Stomach smooth muscle (tissue), 2 donors: ENCODE measurements around the gene GLIS2.

Experiments
- H3K27ac ChIP-seq: one replicate; pipeline ENCODE4 v1.7.0; 2013; ENCODE audit warnings: mild to moderate bottlenecking, low read length, inconsistent platforms
- H3K27me3 ChIP-seq, 2 donors: one replicate each; pipeline ENCODE4 v1.7.0; 2013; ENCODE audit warnings: low read length in 2 of 2; ENCODE audit not compliant: insufficient read depth in 2 of 2, control insufficient read depth in 1 of 2
- H3K36me3 ChIP-seq, 2 donors: one replicate each; pipeline ENCODE4 v1.7.0; 2013; ENCODE audit warnings: low read length in 2 of 2; ENCODE audit not compliant: control insufficient read depth in 2 of 2, insufficient read depth in 2 of 2
- H3K4me1 ChIP-seq: one replicate; pipeline ENCODE4 v1.7.0; 2013; ENCODE audit warnings: low read length; ENCODE audit not compliant: control insufficient read depth, insufficient read depth
- H3K4me3 ChIP-seq, 2 donors: one replicate each; pipeline ENCODE4 v1.7.0; 2013; ENCODE audit warnings: low read length in 2 of 2
- H3K9ac ChIP-seq, 2 donors: one replicate each; pipeline ENCODE4 v1.7.0; 2013; ENCODE audit warnings: low read length in 2 of 2, mild to moderate bottlenecking in 1 of 2
- H3K9me3 ChIP-seq, 2 donors: one replicate each; pipeline ENCODE4 v1.7.0; 2013; ENCODE audit warnings: low read length in 2 of 2; ENCODE audit not compliant: control insufficient read depth in 2 of 2
- donor health status: healthy.
- donor health status: Pancreatic carcinoma.

GLIS2 gene

GRCh38 chr16:4378999-4379690, 63.3 kb downstream of the GLIS2 start:
- Histone ChIP-seq H3K4me3 (no peak overlapping the region), H3K36me3 (peaks cover 0 to 12% of the 10 kb centered on the region in 2 donors), H3K4me1 (peaks cover 57% of the 10 kb centered on the region), H3K9ac (no peak overlapping the region), H3K27ac (no peak overlapping the region), H3K9me3 (no peaks in the 10 kb centered on the region), H3K27me3 (no peaks in the 10 kb centered on the region)

GRCh38 chr16:4380119-4381063, 64.5 kb downstream of the GLIS2 start:
- no peak overlapping the region for H3K27ac ChIP-seq
- no peaks in the 10 kb centered on the region for H3K9me3 ChIP-seq
- H3K4me3 ChIP-seq = no peak overlapping the region
- peaks cover 0 to 12% of the 10 kb centered on the region in 2 donors for H3K36me3 ChIP-seq
- H3K9ac ChIP-seq = no peak overlapping the region
- peaks cover 44% of the 10 kb centered on the region for H3K4me1 ChIP-seq
- no peaks in the 10 kb centered on the region for H3K27me3 ChIP-seq

- H3K4me1 ChIP-seq = peaks cover 35% of the 10 kb centered on the region
- no peak overlapping the region for H3K4me3 ChIP-seq
- no peaks in the 10 kb centered on the region for H3K9me3 ChIP-seq
- H3K27ac ChIP-seq = no peak overlapping the region
- H3K36me3 ChIP-seq = peaks cover 0 to 12% of the 10 kb centered on the region in 2 donors
- no peak overlapping the region for H3K9ac ChIP-seq
- H3K27me3 ChIP-seq = no peaks in the 10 kb centered on the region
Observed at GRCh38 chr16:4381072-4381934, 65.4 kb downstream of the GLIS2 start.

- Histone ChIP-seq H3K36me3 (peaks cover 0 to 15% of the 10 kb centered on the region in 2 donors), H3K4me1 (peaks cover 35% of the 10 kb centered on the region)
Observed at GRCh38 chr16:4381935-4382794, 66.3 kb downstream of the GLIS2 start.

GRCh38 chr16:4382795-4383357, 67.0 kb downstream of the GLIS2 start:
- H3K27ac ChIP-seq = no peak overlapping the region
- no peak overlapping the region for H3K4me3 ChIP-seq
- no peak overlapping the region for H3K9ac ChIP-seq
- no peaks in the 10 kb centered on the region for H3K9me3 ChIP-seq
- no peaks in the 10 kb centered on the region for H3K27me3 ChIP-seq
- peaks cover 31% of the 10 kb centered on the region for H3K4me1 ChIP-seq
- peaks cover 0 to 18% of the 10 kb centered on the region in 2 donors for H3K36me3 ChIP-seq

More at GRCh38 chr16:4381935-4382794, 66.3 kb downstream of the GLIS2 start:
- Histone ChIP-seq H3K9me3 (no peaks in the 10 kb centered on the region), H3K27ac (no peak overlapping the region), H3K9ac (no peak overlapping the region), H3K4me3 (no peak overlapping the region), H3K27me3 (no peaks in the 10 kb centered on the region)

- Histone ChIP-seq H3K9ac (no peak overlapping the region), H3K9me3 (no peaks in the 10 kb centered on the region), H3K4me3 (no peak overlapping the region), H3K27ac (no peak overlapping the region), H3K4me1 (peaks cover 22% of the 10 kb centered on the region), H3K27me3 (no peaks in the 10 kb centered on the region), H3K36me3 (peaks cover 0 to 18% of the 10 kb centered on the region in 2 donors)
Observed at GRCh38 chr16:4383591-4384444, 68.0 kb downstream of the GLIS2 start.

- H3K27me3 ChIP-seq = no peaks in the 10 kb centered on the region
- peaks cover 0 to 18% of the 10 kb centered on the region in 2 donors for H3K36me3 ChIP-seq
- H3K9ac ChIP-seq = no peak overlapping the region
- H3K4me3 ChIP-seq = no peak overlapping the region
- no peak overlapping the region for H3K27ac ChIP-seq
- H3K4me1 ChIP-seq = peaks cover 22% of the 10 kb centered on the region
- H3K9me3 ChIP-seq = no peaks in the 10 kb centered on the region
Observed at GRCh38 chr16:4384509-4384942, 68.7 kb downstream of the GLIS2 start.

GRCh38 chr16:4385066-4385788, 69.4 kb downstream of the GLIS2 start:
- Histone ChIP-seq H3K27ac (no peak overlapping the region), H3K4me3 (no peak overlapping the region), H3K4me1 (peaks cover 19% of the 10 kb centered on the region), H3K9ac (no peak overlapping the region), H3K36me3 (peaks cover 0 to 18% of the 10 kb centered on the region in 2 donors), H3K9me3 (no peaks in the 10 kb centered on the region), H3K27me3 (no peaks in the 10 kb centered on the region)
